Measurements from ENCODE around the gene ZNRF3.
"Not testable (repeated sequence)": the region's sequence is repeated elsewhere in the genome, so short reads cannot be mapped to it uniquely, and the experiment has no call there.

Gene ZNRF3

DNA sequence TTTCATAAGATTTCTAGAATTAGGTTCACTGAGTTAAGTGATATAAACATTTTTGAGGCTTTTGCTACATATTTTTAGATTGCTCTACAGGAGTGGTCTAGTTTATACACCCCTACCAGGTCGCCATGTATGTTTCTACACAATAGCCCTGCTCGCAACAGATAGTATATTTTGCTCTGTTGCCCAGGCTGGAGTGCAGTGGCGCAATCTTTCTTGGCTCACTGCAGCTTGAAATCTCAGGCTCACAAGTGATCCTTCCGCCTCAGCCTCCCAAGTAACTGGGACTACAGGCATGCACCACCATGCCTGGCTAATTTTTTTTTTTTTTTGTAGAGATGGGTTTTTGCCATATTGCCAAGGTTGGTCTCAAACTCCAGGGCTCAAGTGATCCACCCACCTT is 10.4 kb downstream of the ZNRF3 start:
- no peak for TF ChIP-seq ZNF274 (IDR thresholded peaks at IDR 0.05; ENCODE audit: low read depth, low read length)
- H3K4me3 ChIP-seq (ENCODE audit: low read length): no peak overlapping the region

DNA sequence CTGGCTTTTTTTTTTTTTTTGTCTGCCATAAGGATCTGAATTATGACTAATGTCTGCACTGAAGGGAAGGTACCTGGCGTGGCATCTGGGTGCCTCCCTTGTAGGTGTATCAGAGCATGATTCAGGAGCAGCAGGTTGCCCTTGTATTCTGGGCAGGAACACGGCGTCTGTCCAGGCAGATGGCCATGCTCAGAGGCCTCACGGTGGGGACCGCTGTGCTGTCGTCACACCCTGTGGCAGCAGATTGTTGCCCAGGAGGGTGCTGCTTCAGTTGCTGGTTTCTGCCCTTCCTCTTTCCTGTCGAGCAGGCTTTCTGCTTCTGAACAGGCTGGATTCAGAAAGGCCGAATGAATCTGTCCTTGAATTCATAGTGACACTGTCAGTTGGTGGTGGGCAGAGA is 11.0 kb downstream of the ZNRF3 start:
- H3K4me3 ChIP-seq (ENCODE audit: low read length): no peak overlapping the region
- TF ChIP-seq ZNF274 (IDR thresholded peaks at IDR 0.05; ENCODE audit: low read depth, low read length): no peak

DNA sequence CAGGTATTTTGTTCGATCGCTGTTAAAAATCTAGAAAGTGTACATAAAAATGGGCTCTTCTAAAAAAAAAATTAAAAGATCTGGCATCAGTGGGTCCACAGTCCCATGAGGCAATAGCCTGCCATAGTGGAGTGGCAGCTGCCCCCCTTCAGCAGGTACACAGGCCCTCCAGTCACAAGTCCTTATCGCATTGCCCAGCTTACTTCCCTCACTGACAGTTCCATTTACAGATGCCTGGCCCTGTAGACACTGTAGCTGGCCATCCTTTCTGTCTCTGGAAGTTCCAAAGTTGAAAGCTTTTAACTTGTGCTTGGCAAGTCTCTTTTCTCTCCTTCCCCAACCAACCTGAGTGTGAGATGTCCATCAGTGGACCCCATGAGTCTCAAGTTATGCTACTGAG is 11.4 kb downstream of the ZNRF3 start:
- H3K4me3 ChIP-seq (ENCODE audit: low read length): no peak overlapping the region
- TF ChIP-seq ZNF274 (IDR thresholded peaks at IDR 0.05; ENCODE audit: low read depth, low read length): no peak

DNA sequence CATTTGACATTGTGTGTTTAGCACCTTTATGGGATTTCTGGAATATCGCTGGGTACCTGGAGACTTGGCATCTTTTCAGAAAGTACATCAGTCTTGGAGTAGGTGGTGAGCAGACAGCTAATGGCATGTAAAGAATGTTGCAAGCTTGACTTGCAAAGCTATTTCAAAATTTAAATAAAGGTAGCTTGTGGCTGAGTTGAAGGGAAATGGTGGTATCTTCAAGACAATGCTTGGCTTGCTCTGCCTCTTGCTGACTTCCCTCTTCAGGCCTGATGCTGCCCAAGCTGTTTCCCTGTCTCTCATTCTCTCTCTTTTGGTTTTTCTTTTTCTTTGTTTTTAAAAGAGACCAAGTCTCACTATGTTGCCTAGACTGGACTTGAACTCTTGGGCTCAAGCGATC is 13.2 kb downstream of the ZNRF3 start:
- H3K4me3 ChIP-seq (ENCODE audit: low read length): no peak overlapping the region
- TF ChIP-seq ZNF274 (IDR thresholded peaks at IDR 0.05; ENCODE audit: low read depth, low read length): no peak

DNA sequence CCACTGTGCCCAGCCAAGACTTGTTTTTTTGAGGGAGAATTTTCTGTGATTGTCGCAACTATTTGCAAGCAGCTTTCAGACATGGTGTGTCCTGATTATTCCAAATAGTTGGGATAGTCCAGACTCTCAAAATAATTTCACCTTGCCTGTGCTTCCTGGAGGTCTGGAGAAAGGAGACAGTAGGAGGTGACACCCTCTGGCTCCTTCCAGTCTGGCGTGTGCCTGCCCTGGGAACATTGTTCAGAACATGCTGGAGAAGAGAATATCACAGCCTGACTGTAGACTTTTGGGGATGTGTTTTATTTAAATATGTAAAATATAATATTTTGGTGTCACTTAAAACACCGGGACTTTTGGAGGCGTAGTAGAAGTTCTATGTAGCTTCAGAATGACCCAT is 14.9 kb downstream of the ZNRF3 start:
- H3K4me3 ChIP-seq (ENCODE audit: low read length): no peak overlapping the region
- no peak for TF ChIP-seq ZNF274 (IDR thresholded peaks at IDR 0.05; ENCODE audit: low read depth, low read length)

DNA sequence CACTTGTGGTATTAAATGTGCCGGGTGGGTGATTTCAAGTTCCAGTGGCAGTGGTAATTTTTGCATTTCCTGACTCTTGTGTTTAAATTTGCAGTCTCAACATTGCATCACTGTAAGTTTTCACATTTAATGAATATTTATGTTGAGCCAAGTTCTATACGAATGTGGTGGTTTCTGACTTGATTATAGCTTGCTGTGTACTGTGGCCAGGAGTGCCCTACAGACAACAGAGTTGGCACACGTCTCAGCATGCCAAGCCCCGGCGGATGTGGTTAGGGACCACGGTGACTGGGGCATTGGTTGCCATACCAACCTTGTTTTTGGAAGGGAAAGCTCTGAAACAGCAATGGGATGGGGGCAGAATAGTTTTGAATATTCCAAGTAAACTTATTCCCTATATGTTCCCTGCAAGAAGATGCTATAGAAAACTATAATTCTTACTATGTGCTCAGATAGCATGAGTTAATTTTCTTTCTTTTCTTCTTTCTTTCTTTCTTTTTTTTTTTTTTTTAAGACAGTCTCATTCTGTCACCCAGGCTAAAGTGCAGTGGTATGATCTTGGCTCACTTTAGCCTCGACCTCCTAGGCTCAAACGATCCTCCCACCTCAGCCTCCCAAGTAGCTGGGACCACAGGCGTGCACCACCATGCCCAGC is 16.0 kb downstream of the ZNRF3 start:
- H3K4me3 ChIP-seq (ENCODE audit: low read length): no peak overlapping the region
- no peak for TF ChIP-seq ZNF274 (IDR thresholded peaks at IDR 0.05; ENCODE audit: low read depth, low read length)

DNA sequence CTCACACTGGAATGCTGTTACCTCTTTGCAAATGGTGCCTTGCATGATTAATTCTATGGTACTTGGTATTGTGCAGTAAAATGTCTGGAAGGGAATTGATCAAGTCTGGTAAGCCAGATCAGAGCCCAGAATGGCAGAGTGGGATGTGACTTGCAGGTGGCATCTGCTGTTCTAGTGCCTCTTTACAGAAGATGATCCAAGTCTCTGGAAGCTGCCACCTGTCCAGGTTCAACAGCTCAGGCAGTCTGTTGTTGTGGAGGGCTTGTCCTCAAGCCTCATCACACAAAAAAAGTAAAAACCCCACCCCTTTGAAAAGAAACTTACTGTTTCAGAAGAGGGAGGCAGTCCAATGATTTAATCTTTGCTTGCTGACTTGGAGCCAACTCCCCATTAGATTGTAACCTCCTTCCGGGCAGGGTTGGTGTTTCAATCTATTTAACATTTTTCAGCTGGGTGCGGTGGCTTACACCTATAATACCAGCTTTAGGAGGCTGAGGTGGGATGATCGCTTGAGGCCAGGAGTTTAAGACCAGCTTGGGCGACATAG is 17.1 kb downstream of the ZNRF3 start:
- no peak for TF ChIP-seq ZNF274 (IDR thresholded peaks at IDR 0.05; ENCODE audit: low read depth, low read length)

DNA sequence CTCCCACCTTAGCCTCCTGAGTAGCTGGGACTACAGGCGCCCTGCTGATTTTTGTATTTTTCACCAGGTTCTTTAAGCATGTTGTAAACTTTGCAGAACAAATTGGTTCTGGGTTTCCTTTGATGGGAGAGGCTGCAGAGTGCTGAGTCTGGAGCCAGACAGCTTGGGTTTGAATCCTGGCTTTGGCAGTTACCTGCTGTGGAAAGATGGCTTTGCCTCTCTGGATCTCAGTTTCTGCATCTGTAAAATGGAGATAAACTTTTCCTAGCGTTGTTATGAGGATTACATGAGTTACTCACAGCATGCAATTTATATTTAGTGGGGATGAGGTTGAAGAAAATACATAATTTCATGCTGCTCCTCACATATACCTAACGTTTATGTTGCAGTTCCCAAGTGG is 19.1 kb downstream of the ZNRF3 start:
- H3K4me3 ChIP-seq (ENCODE audit: low read length): no peak overlapping the region
- TF ChIP-seq ZNF274 (IDR thresholded peaks at IDR 0.05; ENCODE audit: low read depth, low read length): no peak

More for the DNA sequence above, 17.1 kb downstream of the ZNRF3 start:
- H3K4me3 ChIP-seq (ENCODE audit: low read length): no peak overlapping the region

DNA sequence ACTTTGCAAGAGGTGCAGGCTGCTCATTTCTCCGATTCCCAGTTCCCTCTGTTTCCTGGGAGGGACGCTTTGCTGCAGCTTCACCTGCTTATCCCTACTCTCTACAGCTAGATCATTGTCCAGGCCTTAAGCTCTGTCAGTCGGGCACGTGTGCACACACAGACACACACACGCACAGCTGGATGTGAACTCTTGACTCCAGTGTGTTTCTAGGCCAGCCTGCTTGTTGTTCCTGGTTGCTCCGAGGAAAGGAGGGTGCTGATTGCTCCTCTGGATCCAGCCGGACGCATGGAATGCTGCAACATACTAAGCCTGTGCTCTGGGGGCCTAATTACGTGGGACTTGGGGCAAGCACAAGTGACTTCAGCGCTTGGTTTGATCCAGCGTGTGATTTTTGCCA is 19.7 kb downstream of the ZNRF3 start:
- H3K4me3 ChIP-seq (ENCODE audit: low read length): no peak overlapping the region
- TF ChIP-seq ZNF274 (IDR thresholded peaks at IDR 0.05; ENCODE audit: low read depth, low read length): no peak

DNA sequence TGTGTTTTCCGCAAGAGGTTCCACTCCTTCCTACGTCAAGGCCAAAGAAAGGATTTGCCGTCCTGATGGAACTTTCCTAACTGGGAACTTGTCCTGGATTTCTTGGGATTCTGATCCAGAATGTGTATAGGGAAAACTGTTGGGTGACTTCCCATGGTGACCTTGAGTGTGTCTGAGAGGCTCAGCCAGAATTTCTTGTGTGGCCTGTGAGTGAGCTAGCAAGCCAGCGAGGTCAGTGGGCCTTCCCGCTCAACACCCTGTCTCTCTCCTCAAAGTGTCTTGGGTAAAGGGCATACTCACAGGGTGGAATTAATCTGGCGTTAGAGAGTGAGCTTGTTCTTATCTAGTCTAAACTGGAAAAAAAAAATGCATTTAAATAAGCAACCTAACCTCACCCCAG is 20.4 kb downstream of the ZNRF3 start:
- no peak overlapping the region for H3K4me3 ChIP-seq (ENCODE audit: low read length)
- TF ChIP-seq ZNF274 (IDR thresholded peaks at IDR 0.05; ENCODE audit: low read depth, low read length): no peak

DNA sequence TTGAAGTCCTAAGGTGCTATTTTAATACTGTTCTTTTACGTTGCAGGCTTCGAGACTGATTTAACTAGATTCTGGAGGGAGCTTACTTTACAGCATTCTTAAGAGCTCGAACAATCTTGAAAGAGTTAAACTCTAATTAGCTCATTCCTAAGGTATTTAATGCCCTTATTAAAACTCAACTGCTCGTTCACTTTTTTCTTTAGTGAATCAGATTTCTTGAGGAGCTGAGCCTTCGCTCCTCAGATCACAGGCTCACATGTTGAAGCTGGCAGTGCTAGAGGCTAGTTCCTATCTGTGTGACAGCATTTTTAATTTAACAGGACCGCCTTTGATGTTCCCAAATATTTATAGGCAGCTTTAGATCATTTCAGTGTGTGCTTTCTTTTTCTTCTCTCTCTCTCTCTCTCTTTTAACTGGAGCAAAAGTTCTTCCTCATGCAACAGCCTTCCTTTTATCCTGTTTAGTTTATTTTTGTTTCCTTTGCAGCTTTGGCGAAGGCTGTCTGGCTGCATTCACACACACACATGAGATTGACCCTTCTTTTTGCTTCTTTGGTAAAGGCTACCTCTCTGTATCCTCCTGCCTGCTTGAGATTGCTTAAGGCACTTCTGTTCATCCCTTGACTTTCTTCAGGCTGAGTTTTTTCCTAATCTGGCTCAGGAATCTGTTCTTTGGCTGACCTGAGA is 21.0 kb downstream of the ZNRF3 start:
- no peak overlapping the region for H3K4me3 ChIP-seq (ENCODE audit: low read length)
- TF ChIP-seq ZNF274 (IDR thresholded peaks at IDR 0.05; ENCODE audit: low read depth, low read length): no peak

DNA sequence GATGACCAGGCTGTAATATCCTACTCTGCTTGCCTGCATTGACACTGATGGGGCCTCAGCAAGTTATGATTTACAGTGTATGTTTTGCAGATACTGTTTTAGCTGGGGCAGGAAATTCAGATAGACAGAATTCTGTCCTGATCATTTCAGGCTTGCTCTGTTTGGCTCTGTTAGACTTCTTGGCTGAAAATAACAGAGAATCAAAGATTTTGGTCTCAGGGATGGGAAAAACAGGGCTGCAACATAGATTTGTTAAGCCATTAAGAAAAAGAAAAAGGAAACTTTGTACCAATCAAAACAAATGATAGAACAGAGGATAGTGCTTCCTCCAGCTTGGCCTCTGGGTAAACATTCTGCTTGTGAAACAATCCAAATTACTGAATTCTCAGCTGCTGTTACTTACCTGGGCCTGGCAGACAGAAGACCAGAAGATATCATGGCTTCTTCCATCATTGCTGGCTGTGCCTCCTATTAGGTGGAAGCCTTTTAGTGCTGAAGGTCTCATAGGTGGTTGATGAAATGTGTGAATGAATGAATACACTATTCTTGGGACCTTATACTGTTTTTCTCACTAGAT is 22.0 kb downstream of the ZNRF3 start:
- H3K4me3 ChIP-seq (ENCODE audit: low read length): no peak overlapping the region

DNA sequence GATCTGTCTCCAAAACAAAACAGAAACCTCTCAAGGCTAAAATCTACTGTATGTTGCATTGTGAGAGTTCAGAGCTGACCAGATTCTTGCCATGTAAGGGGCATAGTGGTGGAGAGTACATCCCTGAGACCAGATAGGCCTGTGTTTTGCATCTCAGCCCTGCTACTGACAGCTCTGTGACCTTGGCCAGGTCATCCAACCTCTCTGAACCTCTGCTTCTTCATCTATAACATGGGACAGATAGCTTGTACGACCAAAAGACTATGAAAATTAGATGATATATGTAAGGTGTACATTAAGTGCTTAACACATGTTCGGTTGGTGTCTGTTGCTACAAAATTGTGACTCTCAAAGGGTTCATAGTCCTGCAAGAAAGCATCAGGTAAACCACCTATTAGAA is 22.9 kb downstream of the ZNRF3 start:
- H3K4me3 ChIP-seq (ENCODE audit: low read length): no peak overlapping the region
- TF ChIP-seq ZNF274 (IDR thresholded peaks at IDR 0.05; ENCODE audit: low read depth, low read length): no peak

More for the DNA sequence above, 22.0 kb downstream of the ZNRF3 start:
- no peak for TF ChIP-seq ZNF274 (IDR thresholded peaks at IDR 0.05; ENCODE audit: low read depth, low read length)

DNA sequence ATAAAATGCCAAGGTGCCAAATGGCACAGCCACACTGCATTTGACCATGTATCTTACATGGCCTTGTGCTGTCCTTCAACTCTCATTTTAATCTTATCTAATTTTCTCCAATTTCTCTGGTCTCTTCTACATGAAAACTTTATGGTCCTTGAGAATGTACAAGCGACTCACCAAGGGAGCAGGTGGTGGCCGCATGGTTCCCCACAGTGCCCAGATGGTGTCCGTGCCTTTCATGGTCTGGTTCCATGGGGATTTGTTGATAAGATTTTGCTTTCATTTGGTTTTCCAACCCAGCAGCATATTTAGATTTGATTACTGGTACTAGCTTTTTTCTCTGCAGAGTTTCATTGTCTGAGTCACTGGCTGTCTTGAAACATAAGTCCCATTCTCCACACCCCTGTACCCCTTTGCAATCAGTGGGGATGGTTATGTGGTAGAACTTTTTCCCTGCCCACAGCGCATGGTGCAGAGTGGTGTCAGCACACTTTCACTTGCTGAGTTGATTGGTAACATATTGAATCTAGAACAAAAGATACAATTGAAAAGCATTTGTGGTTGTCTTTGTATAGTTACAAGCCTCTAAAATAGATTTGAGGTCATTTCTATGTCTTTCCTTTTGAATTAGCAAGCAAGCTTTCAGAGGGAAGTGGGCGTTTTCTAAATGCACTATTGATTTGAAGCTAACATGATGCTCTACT is 24.1 kb downstream of the ZNRF3 start:
- no peak for TF ChIP-seq ZNF274 (IDR thresholded peaks at IDR 0.05; ENCODE audit: low read depth, low read length)
- H3K4me3 ChIP-seq (ENCODE audit: low read length): no peak overlapping the region

DNA sequence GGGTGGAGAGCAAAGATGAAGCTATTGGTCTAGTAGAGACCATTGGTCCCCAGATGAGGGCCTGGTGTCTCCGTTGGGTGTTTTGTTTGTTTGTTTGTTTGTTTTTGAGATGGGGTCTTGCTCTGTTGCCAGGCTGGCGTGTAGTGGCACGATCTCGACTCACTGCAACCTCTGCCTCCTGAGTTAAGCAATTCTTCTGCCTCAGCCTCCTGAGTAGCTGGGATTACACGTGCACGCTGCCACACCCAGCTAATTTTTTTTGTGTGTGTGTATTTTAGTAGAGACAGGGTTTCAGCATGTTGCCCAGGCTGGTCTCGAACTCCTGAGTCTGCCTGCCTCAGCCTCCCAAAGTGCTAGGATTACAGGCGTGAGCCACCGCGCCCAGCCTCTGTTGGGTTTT is 25.4 kb downstream of the ZNRF3 start:
- H3K4me3 ChIP-seq (ENCODE audit: low read length): not testable (repeated sequence)

Data from GM08714 (cell line).